Measurements from ENCODE around the gene PRSS22.

The PRSS22 gene

GRCh38 chr16:2816751-2817339 is 41.1 kb downstream of the PRSS22 start, which contains the start of gene PRSS21:
Gene PRSS21 (plus strand): TSS chr16:2817237. CDS start chr16:2817269, 32 bp downstream.
- DNase-seq (ENCODE audit: low spot score): no peak

GRCh38 chr16:2815299-2815771 is 42.6 kb downstream of the PRSS22 start:
- no peak for DNase-seq (ENCODE audit: low spot score)

- no peak for DNase-seq (ENCODE audit: low spot score)
Observed at GRCh38 chr16:2814551-2815298, 43.2 kb downstream of the PRSS22 start.

- DNase-seq (ENCODE audit: low spot score): no peak
Observed at GRCh38 chr16:2813771-2814221, 44.2 kb downstream of the PRSS22 start.

GRCh38 chr16:2811703-2812471 is 46.1 kb downstream of the PRSS22 start:
- no peak for DNase-seq (ENCODE audit: low spot score)

- no peak for DNase-seq (ENCODE audit: low spot score)
Observed at GRCh38 chr16:2810651-2811050, 47.3 kb downstream of the PRSS22 start.

- no peak for DNase-seq (ENCODE audit: low spot score)
Observed at GRCh38 chr16:2809149-2809760, 48.7 kb downstream of the PRSS22 start.

- DNase-seq (ENCODE audit: low spot score): no peak
Observed at GRCh38 chr16:2808181-2808580, 49.8 kb downstream of the PRSS22 start.

GRCh38 chr16:2806286-2806685 is 51.7 kb downstream of the PRSS22 start:
- no peak for DNase-seq (ENCODE audit: low spot score)

GRCh38 chr16:2804728-2805127 is 53.2 kb downstream of the PRSS22 start:
- DNase-seq (ENCODE audit: low spot score): no peak

- no peak for DNase-seq (ENCODE audit: low spot score)
Observed at GRCh38 chr16:2803545-2804195, 54.3 kb downstream of the PRSS22 start.

All from RKO (cell line).